T-helper 9 cell (primary cell): ENCODE results near the gene HOXB6.

Source experiments
- DNase-seq: peaks from one replicate; pipeline ENCODE4 v3.0.0-alpha.2; 2020

HOXB6 gene

DNA sequence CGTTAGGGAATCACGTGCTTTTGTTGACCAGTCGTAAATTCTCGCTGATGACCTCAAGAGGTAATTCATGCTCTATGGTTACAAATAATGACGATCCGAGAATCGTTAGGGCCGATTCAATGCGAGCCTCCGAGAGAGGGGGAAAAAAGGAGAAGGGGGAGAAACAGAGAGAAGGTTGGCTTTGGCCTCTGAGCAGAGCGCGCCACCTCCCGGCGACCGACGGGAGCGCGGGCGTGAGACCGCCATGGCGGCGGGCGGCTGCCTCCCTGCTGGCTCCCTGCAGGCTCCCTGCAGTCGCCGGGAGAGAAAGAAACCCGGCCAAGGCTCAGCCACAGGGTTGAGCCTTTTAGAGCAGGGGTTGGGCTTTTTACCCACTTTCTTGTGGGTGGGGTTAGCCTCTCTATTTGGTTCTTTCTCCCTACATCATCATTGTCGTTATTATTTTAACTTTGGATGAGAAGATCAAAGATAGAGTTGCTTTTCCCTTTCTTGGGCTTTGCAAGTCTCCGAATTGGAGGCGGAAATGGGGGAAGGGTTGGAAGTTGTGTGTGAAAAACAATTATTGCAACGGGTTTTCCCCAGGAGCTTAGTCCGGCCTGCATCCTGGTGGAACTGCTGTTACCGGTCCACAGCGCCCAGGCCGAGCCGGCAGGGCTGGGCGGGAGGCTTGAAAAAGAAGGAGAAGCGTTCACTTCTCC is 10.8 kb downstream of the HOXB6 start:
- peak; percentile 81 for DNase-seq

DNA sequence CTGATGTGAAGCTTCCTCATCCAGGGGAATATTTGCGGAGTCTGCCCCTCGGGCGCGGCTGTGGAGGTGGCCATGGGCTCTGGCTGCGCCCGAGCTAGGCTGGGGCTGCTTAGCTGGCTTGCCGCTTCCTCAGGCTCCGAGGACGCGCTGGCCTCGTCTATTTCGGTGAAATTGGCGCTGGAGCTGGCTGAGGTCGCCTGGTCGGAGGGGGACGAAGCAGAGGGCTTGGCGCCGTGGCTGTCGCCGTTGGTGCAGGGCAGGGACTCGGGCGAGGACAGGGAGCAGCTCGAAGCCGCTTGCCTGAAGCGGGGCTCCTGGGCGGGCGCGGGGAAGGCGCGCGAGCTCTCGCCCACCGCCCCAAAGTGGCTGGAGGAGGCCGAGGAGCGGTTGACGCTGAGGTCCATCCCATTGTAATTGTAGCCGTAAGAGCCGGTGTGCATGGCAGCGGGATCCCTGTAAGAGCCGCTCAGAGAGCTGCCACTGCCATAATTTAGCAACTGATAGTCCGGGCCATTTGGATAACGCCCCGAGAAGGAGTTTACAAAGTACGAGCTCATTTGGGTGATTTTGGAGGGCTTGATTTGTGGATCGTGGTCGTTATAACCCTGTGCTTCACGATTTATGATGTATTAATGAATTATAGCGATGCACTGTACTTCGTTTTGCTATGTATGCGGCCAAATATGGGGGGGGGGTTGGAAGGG is 11.5 kb downstream of the HOXB6 start, which contains the start of gene HOXB5:
Gene HOXB5 (minus strand): TSS at position 654 of the 704 bp plus-strand sequence. CDS start 97 bp downstream, at position 557.
- no peak for DNase-seq

DNA sequence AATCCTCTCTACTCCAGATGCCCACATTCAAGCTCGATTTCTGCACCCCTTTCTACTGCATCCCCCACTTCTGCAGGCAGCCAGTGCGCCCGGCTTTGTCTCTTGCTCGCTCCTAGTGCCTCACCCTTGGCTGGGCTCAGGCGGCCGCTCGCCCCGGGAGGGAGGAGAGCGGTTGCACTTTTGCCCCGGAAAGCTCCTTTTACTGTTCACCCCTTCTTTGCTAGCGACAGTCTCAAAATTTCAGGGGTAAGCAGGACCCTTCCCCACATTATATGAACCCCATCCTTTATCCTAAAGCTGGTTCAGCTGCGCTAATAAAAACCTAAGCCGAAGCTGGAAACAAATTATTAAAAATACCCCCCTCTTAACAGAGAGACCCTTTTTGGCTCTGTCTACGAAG is 12.2 kb downstream of the HOXB6 start:
- no peak for DNase-seq

DNA sequence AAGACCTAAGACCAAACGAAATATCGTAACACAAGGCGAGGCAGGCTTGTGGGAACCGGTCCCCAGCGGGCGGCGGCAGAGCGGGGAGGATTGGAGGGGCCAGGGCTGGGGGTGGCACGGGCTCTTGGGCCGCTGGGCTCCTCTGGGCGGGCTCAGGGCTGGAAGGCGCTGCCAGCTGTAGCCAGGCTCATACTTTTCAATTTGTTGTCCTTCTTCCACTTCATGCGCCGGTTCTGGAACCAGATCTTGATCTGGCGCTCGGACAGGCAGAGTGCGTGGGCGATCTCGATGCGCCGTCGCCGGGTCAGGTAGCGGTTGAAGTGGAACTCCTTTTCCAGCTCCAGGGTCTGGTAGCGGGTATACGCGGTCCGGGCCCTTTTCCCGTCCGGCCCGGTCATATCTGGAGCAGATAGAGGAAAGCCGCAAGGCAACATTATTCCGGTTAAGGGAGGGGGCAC is 12.7 kb downstream of the HOXB6 start:
- DNase-seq: no peak

DNA sequence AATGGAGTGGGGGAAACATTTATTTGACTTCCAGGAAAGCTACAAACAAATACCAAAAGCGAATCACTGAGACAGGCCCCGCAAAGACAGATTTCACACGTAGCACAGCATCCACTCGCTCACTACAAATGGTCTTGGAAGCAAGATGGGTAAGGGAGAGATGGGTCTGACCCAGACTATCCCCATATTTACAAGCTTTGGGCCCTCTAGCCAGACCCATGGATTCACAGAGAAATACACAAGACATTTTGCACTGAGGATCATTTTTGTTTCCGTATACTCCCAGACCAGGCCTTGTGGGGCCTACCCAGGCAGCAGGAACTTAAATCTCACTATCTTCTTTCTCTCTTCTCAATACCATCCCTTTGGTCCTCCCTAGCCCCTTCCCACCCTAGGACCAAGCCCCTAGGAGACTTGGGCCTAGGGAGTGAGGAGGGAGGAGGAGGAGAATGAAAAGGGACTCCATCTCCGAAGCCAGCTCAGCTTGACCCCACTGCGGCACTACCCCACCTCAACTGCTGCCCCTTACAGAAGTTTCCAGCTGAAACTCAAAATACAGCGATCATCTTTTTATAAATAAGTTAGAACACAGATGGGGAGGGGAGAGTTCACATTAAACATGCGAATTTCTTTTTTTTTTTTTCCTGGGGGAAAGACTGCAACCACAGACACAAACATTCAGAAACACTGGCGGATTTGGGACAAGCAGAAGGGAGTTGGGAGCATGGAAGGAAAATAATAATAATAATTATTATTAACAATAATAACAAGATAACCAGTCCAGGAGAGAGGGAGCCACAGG is 13.3 kb downstream of the HOXB6 start:
- DNase-seq: no peak

DNA sequence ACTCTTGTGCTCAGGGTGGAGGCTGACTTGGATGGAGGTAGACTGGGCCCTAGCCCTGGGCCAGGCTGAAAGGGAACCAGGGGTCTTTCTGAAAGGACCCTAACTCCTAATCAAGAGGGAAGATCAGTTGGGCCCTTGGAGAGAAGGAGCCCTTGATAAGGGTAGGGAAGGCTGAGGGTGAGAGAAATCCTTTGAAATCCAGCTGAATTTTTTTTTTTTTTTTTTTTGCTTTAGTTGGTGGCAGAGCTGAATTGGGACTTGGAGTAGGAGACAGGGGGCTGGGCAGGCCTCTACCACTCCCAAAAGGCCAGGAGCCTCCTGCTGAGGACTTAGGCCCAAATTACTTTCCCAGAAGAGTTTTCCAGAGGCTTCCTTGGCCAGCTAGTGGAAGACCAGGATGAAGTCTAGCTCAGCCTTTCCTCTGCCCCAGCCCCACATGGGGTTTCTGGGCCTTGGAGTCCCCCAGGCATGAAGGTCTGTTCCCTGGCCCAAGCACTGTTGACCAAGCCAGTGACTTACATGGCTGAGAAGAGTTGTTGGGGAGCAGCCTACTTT is 14.1 kb downstream of the HOXB6 start:
- DNase-seq: no peak

DNA sequence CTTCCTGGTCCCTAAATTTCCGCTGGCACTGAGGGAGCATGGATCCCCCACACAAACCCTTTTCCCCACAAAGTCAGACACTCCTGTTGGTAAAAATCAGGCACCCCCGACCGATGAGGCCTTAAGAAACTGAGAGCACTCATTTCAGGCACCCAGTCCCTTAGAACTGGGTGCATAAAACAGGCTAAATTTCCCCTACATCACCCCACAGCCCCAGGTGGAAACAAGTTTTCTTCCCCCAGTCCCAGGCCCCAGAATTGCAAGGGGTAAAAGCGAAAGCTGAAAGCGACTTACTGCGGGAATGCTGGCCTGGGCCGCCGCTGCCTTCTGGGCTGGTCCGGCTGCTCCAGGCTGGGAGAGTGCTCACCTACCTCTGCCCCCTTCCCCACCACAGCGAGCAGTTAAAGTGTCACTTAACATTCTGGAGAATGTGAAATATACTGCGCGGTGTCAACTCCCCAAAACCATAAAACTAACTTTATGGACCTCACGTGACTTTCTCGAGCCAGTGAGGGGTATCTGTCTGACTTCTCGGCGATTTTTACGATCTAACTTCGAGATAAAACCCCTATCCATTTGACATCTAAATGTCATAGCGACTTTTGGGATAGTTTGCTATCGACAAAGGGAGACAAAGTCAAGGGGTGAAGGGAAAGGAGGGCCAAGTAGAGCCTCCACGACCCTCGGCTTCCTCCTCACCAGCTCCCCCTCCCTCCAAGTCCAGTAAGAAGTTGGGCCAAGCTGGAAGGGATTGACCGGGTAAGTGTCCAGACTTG is 14.8 kb downstream of the HOXB6 start, which contains the start of gene HOXB3:
Gene HOXB3 (minus strand): TSS at position 411 of the 776 bp plus-strand sequence. CDS start 37,767 bp downstream, outside the sequence.
- DNase-seq: no peak

DNA sequence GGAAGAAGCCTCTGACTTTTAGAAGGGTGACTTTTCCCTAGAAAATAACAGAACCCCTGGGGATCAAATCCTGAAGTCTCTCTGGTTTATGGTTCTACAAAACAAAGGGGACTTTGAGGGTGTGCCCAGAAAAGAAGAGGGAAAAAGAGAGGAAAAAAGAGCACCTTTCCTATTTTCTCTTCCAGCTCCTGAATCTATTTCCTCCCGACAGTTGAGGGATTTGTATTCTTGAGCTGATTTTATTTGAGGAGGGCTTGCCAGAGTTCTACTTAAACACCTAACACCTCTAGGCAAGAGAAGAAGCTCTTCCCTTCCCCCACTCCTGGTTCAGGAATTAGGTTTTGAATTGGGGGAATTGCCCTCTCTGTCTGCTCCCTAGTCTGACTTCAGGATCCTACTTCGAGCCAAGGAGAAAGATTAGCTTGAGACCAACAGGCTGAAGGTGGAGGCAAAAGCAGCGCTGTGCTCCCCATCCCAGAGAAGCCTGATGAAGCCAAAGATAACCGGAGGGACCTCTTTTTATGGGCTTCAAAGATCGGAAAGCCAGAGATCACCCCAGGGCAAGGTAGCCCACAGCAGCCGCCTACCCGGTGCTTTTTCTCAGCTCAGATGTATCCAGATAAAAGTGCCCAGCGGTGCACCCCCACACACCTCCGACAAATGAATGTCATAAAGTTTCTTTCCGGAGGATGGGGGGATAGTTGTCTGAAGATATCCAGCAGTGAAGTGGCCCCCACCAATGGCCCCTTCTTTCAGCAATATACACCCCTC is 15.5 kb downstream of the HOXB6 start:
- no peak for DNase-seq

DNA sequence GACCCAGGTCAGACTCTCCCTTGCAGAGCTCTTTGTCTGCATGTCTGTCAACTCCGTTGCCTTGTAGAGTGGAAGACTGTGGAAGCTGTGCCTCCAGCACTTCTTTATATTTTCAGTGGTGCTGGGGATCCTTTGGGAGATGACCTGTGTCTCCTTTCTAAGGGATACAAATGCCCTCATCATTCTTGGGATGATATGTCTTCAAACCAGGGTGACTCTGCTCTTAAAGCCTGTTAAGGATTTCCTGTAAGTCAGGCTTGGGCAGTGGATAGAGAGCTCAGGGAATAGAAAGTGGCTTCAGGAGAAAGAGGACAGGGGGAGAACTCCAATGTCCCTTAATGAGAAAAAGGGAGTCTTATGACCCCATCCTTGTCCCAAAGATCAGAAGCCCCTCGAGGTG is 16.3 kb downstream of the HOXB6 start:
- no peak for DNase-seq

DNA sequence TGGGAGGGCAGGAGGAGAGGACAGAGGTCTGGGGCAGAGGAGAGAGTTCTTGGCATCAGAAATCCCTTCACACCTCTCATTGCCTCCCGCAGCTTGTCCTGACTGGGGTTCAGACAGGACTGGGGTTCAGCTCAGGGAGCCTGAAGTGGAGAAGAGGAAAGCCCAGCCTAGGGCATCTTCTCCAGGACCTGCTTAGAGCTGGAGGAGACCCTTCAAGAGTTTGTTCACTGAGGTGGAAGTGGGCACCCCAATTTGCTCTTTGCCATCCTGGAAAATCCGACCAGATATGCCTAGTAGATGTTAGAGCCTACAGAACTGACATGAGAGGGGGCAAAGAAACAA is 16.7 kb downstream of the HOXB6 start:
- no peak for DNase-seq

DNA sequence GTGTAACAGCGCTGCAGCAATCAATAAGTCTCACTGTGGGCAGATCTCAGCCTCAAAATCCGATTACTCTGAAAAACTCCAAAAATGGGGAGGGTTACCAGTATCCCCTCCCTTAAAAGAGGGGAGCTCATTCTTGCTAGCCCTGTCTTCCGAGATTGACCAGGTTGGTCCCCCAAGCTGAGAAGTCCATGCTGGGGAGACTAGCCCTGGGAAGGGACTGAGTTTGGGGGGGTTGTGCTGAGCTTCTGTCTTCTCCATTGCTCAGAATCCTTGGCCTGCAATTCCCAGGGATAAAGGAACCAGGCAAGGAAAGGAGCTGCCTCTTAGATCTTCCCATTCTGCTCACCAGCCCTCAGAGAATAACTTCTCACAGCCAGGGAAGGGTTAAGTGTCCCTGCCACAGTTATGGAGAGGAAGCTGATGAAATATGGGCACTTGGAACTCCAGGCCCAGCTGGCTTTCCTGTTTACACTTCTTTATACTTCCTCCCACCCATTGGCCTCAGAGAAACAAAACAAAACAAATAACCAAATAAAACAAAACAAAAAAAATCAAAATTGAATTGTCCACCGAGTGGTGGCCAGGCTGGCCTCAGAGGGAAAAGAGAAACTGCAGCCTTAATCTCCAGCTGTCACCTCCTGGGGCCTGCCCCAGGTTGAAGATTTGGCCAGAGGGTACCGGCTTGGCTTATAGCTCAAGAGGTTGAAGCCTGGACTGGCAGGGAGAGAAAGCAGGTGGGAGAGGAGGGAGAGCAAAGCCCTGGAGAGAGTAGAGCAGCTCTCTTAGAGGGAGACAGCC is 17.3 kb downstream of the HOXB6 start:
- no peak for DNase-seq

DNA sequence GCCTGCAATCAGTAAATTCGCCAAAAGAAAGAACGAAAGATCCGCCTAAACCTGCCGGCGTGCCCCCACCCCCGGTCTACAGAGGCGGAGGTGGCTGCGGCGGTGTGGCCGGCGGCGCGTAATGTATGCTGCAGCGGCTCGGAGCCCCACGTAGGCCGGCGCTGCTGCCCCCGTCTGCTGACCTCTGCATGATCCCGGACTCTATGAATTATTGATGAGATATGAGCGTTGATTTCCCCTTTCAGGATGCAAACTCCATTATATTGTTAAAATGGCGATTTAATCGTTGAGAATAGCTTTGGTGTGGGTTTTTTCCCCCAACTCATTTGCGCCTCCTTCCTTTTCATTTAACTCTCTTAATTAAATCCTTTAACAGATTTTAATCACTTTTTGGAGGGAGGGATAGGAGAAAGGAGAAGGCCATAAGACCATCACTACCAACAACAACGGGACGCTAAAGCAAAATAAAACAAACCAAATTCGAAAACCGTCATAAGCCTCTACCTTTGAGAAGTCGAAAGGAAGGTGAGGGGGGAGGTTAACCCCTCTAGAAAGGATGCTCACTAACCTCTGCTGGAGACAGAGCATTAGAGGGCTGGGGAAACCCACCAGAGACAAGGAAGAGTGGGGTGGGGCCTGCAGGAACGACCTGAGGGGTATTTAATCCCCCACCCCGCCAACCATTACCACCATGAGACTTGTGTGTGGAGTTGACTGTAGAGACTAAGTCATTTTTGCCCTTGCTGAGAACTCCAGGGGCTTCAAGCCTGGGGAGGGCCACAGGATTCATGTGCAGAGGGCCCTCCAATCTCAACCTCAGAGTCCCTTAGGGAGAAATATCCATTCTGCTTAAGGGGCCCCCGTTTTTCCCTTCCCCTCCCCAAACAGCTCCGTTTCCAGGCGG is 18.2 kb downstream of the HOXB6 start:
- DNase-seq: no peak

DNA sequence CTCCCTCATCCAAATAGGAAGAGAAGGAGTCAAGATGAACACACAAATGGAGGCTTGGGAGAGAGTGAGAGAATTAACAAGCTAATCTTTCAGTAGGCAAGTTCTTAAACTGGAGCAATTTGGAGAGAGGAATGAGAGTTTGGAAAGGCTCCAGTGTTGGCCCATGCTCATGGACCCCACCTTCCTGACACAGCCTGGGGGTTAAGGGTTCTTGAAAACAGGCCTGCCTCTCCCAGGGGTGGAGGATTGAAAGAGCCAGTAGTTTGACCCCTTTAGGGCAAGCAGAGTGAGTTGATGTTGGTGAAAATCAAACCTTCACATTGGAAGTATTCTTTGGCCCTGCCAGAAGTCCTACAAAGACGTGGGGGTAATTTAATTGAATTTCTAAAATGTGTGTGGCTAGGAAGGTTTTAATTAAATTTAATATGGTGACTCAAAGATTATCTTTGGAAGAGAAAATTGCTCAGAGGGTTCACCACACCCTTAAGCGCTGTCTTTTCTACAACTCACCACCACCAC is 20.5 kb downstream of the HOXB6 start:
- no peak for DNase-seq

DNA sequence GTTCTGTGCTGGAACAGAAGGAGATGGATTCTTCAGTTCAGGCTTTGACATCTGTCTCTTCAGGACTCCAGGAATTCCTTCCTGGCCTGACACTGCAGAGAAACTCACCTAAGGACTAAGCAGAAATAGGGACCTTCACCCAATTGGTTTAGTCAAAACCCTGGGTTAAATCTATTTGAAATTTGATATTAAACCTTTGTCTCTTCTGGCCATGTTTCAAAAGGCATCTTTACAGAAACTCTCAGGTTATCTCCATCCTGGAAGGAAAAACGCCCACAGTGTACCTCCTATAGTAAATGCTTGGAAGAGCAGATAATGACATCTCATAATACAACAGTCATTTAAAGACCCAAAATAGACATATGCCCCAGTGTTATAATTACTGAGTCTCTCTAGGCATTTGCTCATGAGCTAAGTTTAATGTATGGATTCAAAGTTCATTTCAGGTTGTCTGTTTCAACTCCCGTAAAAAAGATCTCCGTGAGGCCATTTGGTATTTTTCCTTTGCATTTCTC is 21.0 kb downstream of the HOXB6 start:
- no peak for DNase-seq

DNA sequence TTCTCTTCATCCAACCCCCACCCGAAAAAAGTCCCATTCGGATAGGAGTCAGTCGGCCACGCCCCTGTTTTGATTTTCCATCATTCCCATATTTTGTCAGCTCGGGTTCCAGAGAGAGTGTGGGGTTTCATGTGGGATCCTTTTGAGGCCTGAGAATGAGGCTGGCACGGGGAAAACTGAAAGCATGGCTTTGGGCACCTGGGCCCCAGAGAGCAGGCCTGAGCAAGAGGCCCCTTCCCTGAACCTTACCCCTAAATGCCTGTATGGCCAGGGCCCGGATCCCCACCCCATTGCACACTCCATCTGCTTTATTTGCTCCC is 22.1 kb downstream of the HOXB6 start:
- no peak for DNase-seq

DNA sequence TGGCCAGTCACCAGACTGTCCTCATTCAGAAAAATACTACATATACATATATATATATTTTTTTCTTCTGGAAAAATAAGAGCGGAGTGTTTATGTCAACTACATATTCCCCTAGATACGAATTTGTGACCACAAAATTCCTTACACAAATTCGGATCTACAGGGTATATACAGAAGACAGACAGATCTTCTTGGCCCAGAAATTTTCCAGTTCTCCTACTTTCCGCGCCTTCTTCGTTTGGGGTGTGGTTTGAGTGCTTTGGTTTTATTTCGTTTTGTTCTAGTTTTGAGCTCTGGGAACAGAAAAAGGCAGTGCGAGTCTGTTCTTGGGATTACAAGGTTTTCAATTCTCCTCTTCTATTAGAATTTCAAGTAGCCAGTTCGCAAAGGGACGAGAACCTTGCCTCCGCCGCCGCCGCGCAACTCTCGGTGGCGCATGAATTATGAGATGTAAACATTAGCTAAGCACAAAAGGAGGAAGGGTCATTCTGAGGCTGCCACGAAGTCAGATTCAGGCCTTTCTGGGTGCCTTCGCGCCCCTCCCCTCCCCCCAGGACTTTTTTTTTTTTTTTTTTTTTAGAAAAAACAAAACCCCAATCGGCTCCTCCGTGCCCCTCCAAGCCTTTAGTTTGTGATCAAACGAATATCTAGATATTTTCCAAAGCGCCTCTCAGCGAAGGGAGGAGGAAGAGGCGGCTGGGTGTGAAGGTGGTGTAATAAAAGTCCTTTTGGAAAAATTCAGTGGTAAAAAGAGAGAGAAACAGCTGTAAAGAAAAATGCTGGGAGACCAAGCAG is 24.8 kb downstream of the HOXB6 start:
- DNase-seq: no peak

DNA sequence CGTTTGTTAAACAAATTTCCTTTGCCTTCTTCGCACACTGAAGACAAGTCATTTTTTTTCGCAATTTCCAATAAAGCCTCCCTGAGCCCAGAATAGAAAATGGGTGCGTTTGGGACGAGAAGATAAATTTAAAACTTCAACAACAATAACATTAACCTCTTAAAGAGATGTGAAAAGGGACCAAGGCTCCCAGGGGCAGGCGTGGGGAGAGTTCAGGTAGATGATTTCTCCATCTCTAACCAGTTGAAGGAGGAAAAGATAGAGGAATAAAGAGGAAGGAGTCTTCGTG is 25.4 kb downstream of the HOXB6 start:
- DNase-seq: no peak

DNA sequence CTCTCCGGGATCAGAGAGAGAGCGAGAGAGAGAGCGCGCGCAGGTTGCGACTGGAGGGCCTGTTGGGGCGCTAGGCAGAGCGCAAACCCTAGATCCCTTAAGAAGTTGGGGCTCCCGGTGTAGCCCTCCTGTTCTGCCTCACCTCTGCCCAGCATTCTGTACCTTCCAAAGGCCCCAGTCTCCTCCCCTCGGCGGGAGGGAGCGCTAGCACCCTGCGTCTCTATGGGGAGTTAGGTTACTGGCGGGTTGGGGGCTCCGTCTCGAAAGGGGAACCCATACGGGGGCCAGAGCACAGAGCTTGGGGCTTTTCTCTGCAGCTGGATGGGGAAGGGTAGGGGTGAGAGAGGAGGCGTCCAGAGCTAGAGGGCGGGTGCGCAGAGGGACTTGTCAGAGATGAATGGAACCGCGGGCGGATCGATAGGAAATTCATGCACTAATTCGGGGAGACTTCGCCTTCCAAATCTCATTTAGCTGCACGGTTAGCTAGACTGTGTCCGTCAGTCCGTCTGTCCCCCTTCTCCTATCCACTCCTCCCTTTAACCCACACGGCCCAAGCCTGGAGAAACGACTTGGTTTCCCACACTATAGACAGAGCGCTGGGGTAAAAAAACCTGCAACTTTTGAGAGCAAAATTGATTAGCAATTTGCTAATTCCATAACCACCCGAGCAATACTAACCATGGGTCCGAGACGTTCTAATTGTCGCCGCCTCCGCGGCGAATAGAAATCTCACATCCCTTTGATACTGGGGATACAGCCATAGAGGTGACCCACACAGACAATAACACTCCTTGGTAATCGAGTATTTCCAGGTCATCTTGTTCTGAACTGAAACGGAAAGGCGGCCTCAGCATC is 25.9 kb downstream of the HOXB6 start:
- DNase-seq: no peak
